Renal pelvis (tissue), 4 donors: ENCODE data around the gene RTN4. TPM values are rescaled to one million over a fixed set of nuclear protein-coding genes. Genes with fewer than 3 reads are reported as not detected.

Source experiments
- DNase-seq: peaks from one replicate; pipeline ENCODE4 v3.0.0-alpha.2; 2013
- polyA plus RNA-seq, 3 donors: library from polyadenylated mRNA; unstranded; fragments of 120-200 nt; gene quantifications; one replicate each; pipeline ENCODE4 v1.2.1, GENCODE V29; 2013; ENCODE audit not compliant: insufficient read length in 3 of 3

RTN4 gene
- polyA plus RNA-seq, 3 donors = 305 to 369 (median 309) TPM

GRCh38 chr2:54958717-54959371 lies 91.4 kb downstream of the RTN4 start:
- DNase-seq = no peak

GRCh38 chr2:54957321-54957999 lies 92.8 kb downstream of the RTN4 start:
- no peak for DNase-seq

- DNase-seq = no peak
Measured at GRCh38 chr2:54956111-54956627, 94.1 kb downstream of the RTN4 start.

GRCh38 chr2:54955358-54956110 lies 94.7 kb downstream of the RTN4 start:
- no peak for DNase-seq

- DNase-seq = no peak
Measured at GRCh38 chr2:54954705-54955357, 95.4 kb downstream of the RTN4 start.

- DNase-seq = no peak
Measured at GRCh38 chr2:54954158-54954557, 96.1 kb downstream of the RTN4 start.

- no peak for DNase-seq
Measured at GRCh38 chr2:54952978-54953456, 97.2 kb downstream of the RTN4 start.

GRCh38 chr2:54952425-54952824 lies 97.8 kb downstream of the RTN4 start:
- DNase-seq = no peak

GRCh38 chr2:54950811-54951210 lies 99.4 kb downstream of the RTN4 start:
- no peak for DNase-seq

- DNase-seq = no peak
Measured at GRCh38 chr2:54949431-54949830, 100.8 kb downstream of the RTN4 start.

GRCh38 chr2:54948120-54948519 lies 102.1 kb downstream of the RTN4 start:
- DNase-seq = no peak

GRCh38 chr2:54947646-54948045 lies 102.6 kb downstream of the RTN4 start:
- DNase-seq = no peak

GRCh38 chr2:54947136-54947535 lies 103.1 kb downstream of the RTN4 start:
- DNase-seq = no peak

- no peak for DNase-seq
Measured at GRCh38 chr2:54946220-54946805, 103.9 kb downstream of the RTN4 start.

GRCh38 chr2:54945391-54946219 lies 104.6 kb downstream of the RTN4 start:
- DNase-seq = no peak

- no peak for DNase-seq
Measured at GRCh38 chr2:54944724-54945326, 105.4 kb downstream of the RTN4 start.

GRCh38 chr2:54942373-54942772 lies 107.9 kb downstream of the RTN4 start:
- no peak for DNase-seq

GRCh38 chr2:54941248-54941984 lies 108.8 kb downstream of the RTN4 start:
- DNase-seq = no peak

GRCh38 chr2:54940723-54941122 lies 109.5 kb downstream of the RTN4 start:
- no peak for DNase-seq
